HG03108 (cell line): ENCODE data around the gene MYOCD.

Source experiments
- ATAC-seq: cut with Tn5 transposase; IDR thresholded peaks from one replicate; pipeline ENCODE4 v1.9.1; 2021; ENCODE audit warnings: moderate library complexity; ENCODE audit not compliant: unreplicated experiment

Gene MYOCD

GRCh38 chr17:12693640-12694039 lies 27.9 kb downstream of the MYOCD start:
- no peak for ATAC-seq

- no peak for ATAC-seq
These were observed 40.4 kb downstream of the MYOCD start for GRCh38 chr17:12706070-12706469.

- ATAC-seq, result no peak
These were observed 43.4 kb downstream of the MYOCD start for GRCh38 chr17:12709063-12709462.

- ATAC-seq, result no peak
These were observed 46.7 kb downstream of the MYOCD start for GRCh38 chr17:12712415-12712814.

GRCh38 chr17:12712941-12713340 lies 47.3 kb downstream of the MYOCD start:
- ATAC-seq, result no peak

GRCh38 chr17:12719948-12720347 lies 54.3 kb downstream of the MYOCD start:
- ATAC-seq, result no peak

- no peak for ATAC-seq
These were observed 55.9 kb downstream of the MYOCD start for GRCh38 chr17:12721581-12721980.

- ATAC-seq, result no peak
These were observed 56.6 kb downstream of the MYOCD start for GRCh38 chr17:12722282-12722681.

- no peak for ATAC-seq
These were observed 60.4 kb downstream of the MYOCD start for GRCh38 chr17:12726131-12726530.

GRCh38 chr17:12727076-12727760 lies 61.5 kb downstream of the MYOCD start:
- ATAC-seq, result no peak

GRCh38 chr17:12727881-12728280 lies 62.2 kb downstream of the MYOCD start:
- ATAC-seq, result no peak

GRCh38 chr17:12729086-12729485 lies 63.4 kb downstream of the MYOCD start:
- ATAC-seq, result no peak

- ATAC-seq, result no peak
These were observed 64.7 kb downstream of the MYOCD start for GRCh38 chr17:12730421-12730820.

GRCh38 chr17:12730931-12731521 lies 65.3 kb downstream of the MYOCD start:
- no peak for ATAC-seq

GRCh38 chr17:12731839-12732238 lies 66.1 kb downstream of the MYOCD start:
- ATAC-seq, result no peak

GRCh38 chr17:12732366-12732765 lies 66.7 kb downstream of the MYOCD start:
- ATAC-seq, result no peak

- no peak for ATAC-seq
These were observed 69.2 kb downstream of the MYOCD start for GRCh38 chr17:12734926-12735325.

GRCh38 chr17:12735517-12735916 lies 69.8 kb downstream of the MYOCD start:
- ATAC-seq, result no peak

- ATAC-seq, result no peak
These were observed 70.8 kb downstream of the MYOCD start for GRCh38 chr17:12736526-12736925.

GRCh38 chr17:12737740-12738469 lies 72.2 kb downstream of the MYOCD start:
- no peak for ATAC-seq

GRCh38 chr17:12738624-12739023 lies 72.9 kb downstream of the MYOCD start:
- ATAC-seq, result no peak

- ATAC-seq, result no peak
These were observed 73.8 kb downstream of the MYOCD start for GRCh38 chr17:12739500-12739899.
